GM12873 (cell line): ENCODE results near the gene IGF1.

Source experiments
- TF ChIP-seq, protein P1 (sequence below): IDR thresholded peaks from 2 replicates; pipeline ENCODE4 v1.5.1; 2012; ENCODE audit warnings: low read depth, mild to moderate bottlenecking, moderate library complexity, low read length, control low read depth; ENCODE audit not compliant: insufficient read depth; ENCODE audit errors: missing control alignments

Gene IGF1

DNA sequence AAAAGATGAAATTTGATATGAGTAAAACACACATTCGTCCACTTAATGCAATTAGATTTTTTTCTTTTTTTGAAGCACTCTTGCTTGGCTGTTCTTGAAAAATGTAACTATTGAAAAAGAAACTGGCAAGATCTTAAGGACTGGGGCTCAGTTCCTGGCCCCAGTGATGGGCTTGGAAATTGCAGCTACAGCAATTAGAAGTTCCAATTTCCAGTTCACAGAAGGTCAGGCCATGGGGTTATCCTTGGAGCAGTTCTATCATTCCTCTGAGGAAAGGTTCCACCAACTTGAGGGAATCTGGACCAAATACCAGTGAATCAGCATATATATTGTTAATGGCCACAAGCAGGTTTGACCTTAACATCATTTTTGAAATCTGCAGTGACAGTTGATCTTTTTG lies 18.9 kb downstream of the IGF1 start:
- TF ChIP-seq, protein P1, sequence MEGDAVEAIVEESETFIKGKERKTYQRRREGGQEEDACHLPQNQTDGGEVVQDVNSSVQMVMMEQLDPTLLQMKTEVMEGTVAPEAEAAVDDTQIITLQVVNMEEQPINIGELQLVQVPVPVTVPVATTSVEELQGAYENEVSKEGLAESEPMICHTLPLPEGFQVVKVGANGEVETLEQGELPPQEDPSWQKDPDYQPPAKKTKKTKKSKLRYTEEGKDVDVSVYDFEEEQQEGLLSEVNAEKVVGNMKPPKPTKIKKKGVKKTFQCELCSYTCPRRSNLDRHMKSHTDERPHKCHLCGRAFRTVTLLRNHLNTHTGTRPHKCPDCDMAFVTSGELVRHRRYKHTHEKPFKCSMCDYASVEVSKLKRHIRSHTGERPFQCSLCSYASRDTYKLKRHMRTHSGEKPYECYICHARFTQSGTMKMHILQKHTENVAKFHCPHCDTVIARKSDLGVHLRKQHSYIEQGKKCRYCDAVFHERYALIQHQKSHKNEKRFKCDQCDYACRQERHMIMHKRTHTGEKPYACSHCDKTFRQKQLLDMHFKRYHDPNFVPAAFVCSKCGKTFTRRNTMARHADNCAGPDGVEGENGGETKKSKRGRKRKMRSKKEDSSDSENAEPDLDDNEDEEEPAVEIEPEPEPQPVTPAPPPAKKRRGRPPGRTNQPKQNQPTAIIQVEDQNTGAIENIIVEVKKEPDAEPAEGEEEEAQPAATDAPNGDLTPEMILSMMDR, result no peak

DNA sequence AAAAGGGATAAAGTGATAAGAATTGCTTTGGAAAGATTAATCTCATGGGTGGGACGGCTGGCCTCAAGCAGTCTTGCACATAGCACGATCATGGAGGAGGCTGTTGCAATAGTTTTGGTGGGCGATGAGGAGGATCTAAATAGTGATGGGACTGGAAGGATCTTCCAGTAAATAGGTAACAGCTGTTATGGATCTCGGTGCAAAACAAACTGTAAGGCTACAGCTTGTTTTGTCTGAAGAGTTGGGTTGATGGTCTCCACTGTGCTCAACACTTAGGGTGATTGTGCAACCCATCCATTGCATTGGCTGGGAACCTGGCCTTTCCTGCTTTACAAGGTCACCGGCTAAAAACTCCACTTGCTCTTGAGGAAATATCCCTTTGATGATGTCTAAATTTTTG lies 21.0 kb downstream of the IGF1 start:
- TF ChIP-seq, protein P1, result no peak

DNA sequence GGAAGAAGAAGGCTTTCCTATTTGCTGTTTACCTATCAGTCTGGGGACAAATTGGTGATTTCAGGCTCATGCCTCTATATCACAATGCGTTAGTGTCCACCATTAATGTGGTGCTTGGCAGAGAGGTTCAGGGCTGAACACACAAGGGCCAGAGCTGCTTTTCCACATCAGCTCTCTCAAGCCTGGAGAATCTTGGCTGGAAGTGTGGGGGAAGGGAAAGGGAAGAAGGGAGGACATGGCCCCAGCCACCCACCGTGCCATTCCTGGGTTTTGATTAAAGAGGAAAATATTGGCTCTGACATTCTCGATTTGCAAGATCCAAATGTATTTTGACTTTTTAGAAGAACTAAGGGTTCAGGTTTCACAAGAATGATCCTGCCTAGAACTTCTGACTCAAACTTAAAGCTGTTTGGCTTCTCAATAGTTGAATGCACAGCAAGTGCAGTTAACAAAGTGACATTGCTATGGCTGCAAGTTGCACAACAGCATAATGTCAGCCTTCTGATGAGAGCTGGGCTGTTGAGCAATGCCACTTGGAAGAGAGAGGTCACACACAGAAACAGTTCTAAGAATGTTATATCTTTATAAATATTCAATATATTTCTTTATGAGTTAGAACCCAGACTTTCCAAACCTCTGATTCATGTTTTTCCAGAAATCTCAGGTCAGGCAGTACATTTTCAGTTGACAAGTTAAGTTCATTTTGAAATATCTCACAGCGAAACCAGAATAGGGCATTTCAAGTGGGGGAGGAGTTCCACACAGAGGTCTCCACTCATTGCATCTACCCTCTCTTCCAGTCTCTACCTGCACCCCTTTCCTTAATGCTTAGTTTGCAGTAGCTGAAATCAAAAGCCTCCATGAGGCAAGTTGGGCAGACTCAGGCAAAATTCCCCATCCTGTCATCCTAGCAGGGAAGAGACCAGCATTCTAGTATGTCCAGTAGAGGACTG lies 25.3 kb downstream of the IGF1 start:
- TF ChIP-seq, protein P1, result no peak

DNA sequence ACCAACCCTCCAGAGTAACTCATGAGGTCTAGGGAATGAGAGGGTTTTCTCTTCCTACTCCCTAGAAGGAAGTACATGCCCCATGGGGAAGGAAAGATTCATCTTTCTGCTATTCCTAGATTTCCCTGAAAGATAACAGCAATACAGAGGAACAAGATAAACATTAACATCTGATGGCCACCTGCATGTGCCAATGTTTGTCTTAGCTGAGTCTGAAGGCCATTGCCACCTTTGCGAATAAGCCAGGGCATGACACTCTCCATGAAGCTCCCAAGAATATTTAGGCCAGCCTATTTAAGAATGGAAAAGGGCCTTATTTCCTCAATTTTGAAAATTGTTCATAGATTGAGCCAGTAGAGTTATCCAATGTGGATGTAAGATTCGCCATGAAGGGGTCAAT lies 26.0 kb downstream of the IGF1 start:
- TF ChIP-seq, protein P1, result no peak

DNA sequence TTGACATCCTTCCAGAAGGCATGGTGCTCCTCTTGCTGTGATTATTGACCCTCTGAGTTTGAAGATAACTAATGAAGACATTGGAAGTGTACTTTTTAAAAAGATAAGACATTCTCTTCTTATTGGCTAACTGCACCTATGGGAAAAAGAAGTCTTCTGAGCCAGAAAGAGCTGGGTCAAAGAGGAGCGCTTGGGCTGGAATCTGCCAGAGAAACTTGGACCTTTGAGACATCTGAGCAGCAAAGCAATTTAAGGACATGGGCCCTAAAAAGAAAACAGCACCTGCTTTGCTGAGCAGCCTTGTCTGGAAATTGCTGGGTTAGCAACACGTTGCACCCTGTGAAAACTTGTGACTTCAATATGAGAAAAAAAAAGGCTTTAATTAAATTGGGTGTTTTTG lies 27.8 kb downstream of the IGF1 start:
- TF ChIP-seq, protein P1, result no peak

DNA sequence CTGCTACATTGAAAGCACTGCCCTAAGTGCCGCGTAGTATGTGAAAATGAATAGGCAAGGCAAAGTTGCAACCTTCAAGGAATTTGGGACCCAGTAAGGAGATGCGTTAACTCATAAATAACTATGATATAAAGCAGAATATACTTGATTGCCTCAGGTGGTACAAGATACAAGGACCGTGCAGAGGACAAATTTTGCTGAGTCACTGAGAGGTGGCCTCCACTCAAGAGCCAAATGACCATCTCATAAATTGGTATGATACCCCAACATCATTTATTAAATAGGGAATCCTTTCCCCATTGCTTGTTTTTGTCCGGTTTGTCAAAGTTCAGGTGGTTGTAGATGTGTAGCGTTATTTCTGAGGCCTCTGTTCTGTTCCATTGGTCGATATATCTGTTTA lies 35.7 kb downstream of the IGF1 start:
- TF ChIP-seq, protein P1, result no peak

DNA sequence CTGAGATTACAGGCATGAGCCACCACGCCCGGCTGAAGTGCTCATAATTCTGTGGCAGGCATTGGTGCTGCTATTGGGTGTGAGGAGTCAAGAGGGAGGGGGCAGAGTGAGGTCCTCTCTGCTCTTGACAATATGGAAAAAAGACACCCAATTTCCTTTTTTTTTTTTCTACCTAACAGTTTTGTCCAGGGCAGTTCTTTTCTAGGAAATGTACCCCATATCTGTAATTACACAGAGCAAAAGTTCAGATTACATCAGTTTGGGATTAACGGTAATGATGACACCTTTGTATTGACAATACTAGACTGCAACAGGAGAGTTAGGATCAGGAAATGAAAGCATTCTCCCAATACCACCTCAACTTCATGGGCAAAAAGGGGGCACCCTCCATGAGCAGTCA lies 36.3 kb downstream of the IGF1 start:
- TF ChIP-seq, protein P1, result no peak
